HT-29 (cell line): Measurements from ENCODE around the gene ZNF727. TPM values are rescaled to one million over a fixed set of nuclear protein-coding genes. Genes with fewer than 3 reads are reported as not detected.
"Not testable (repeated sequence)": the region's sequence is repeated elsewhere in the genome, so short reads cannot be mapped to it uniquely, and the experiment has no call there.

Source experiments
- DNase-seq: peaks from one replicate; pipeline ENCODE4 v3.0.0-alpha.2; 2015; ENCODE audit warnings: low spot score
- total RNA-seq: library from RNA; depleted of rRNA; stranded (reverse); fragments of >200 nt; shearing (Covaris generic); gene quantifications from 2 replicates; pipeline ENCODE4 v1.2.3, GENCODE V29; 2014; rRNA removed

The ZNF727 gene
- not detected in 2 replicates for total RNA-seq

- no peak for DNase-seq
These were observed at the start of gene ZNF727 for GRCh38 chr7:64045301-64046040. Gene ZNF727, plus strand, starts transcription at chr7:64045434. Its CDS starts 188 bp downstream, at chr7:64045622.

GRCh38 chr7:63998549-63998948 lies 46.7 kb upstream of the ZNF727 start, which contains the start of gene ZNF722:
Gene ZNF722, plus strand, starts transcription at chr7:63998849. Its CDS starts 113 bp downstream, at chr7:63998962.
- no peak for DNase-seq

GRCh38 chr7:64015496-64015895 lies 29.7 kb upstream of the ZNF727 start:
- DNase-seq, result not testable (repeated sequence)

GRCh38 chr7:64035388-64035787 lies 9.8 kb upstream of the ZNF727 start:
- no peak for DNase-seq

- no peak for DNase-seq
These were observed 8.1 kb upstream of the ZNF727 start for GRCh38 chr7:64037095-64037494.

- no peak for DNase-seq
These were observed 781 bp downstream of the ZNF727 start for GRCh38 chr7:64046041-64046389.

GRCh38 chr7:64077837-64078698 lies 32.8 kb downstream of the ZNF727 start:
- DNase-seq, result not testable (repeated sequence)

GRCh38 chr7:64078699-64078994 lies 33.4 kb downstream of the ZNF727 start:
- DNase-seq, result no peak

- no peak for DNase-seq
These were observed 42.3 kb downstream of the ZNF727 start for GRCh38 chr7:64087501-64087900.

- not testable (repeated sequence) for DNase-seq
These were observed 43.6 kb downstream of the ZNF727 start for GRCh38 chr7:64088863-64089262.

Other genes with a start within 250 kb of the ZNF727 start
- gene ZNF722, start 46.6 kb upstream of the ZNF727 start, total RNA-seq, result not detected in 2 replicates
- gene ZNF735, start 161.8 kb downstream of the ZNF727 start, total RNA-seq, result not detected in 2 replicates
- gene ZNF679, start 183.0 kb downstream of the ZNF727 start, total RNA-seq, result not detected in 2 replicates